Activated T-cell treated with anti-CD3 and anti-CD28 coated beads, Interleukin-2, amount 50 U/mL, for 48 hours (primary cell): Measurements from ENCODE around the gene NFIA.
"Not testable (repeated sequence)": the region's sequence is repeated elsewhere in the genome, so short reads cannot be mapped to it uniquely, and the experiment has no call there.

Source experiments
- DNase-seq, 2 experiments: peaks; one replicate each; pipeline ENCODE4 v3.0.0-alpha.2; 2020

Gene NFIA

GRCh38 chr1:61109158-61109557, 26.8 kb downstream of the NFIA start:
- no peak for DNase-seq

GRCh38 chr1:61109910-61110309, 27.5 kb downstream of the NFIA start:
- no peak for DNase-seq

- DNase-seq, result no peak
Measured at GRCh38 chr1:61110554-61110953, 28.2 kb downstream of the NFIA start.

GRCh38 chr1:61111084-61112004, 29.0 kb downstream of the NFIA start:
- no peak for DNase-seq

- DNase-seq, result no peak
Measured at GRCh38 chr1:61114178-61114870, 32.0 kb downstream of the NFIA start.

GRCh38 chr1:61115436-61115835, 33.1 kb downstream of the NFIA start:
- DNase-seq, result no peak

GRCh38 chr1:61116421-61116820, 34.1 kb downstream of the NFIA start:
- no peak for DNase-seq

GRCh38 chr1:61117283-61117682, 34.9 kb downstream of the NFIA start:
- no peak for DNase-seq

- no peak for DNase-seq
Measured at GRCh38 chr1:61119085-61119484, 36.7 kb downstream of the NFIA start.

GRCh38 chr1:61120246-61120840, 38.0 kb downstream of the NFIA start:
- DNase-seq, result no peak

GRCh38 chr1:61120998-61121397, 38.6 kb downstream of the NFIA start:
- no peak for DNase-seq

- no peak for DNase-seq
Measured at GRCh38 chr1:61121631-61122030, 39.3 kb downstream of the NFIA start.

- DNase-seq, result no peak
Measured at GRCh38 chr1:61122389-61122788, 40.0 kb downstream of the NFIA start.

- no peak for DNase-seq
Measured at GRCh38 chr1:61123326-61123725, 41.0 kb downstream of the NFIA start.

GRCh38 chr1:61124078-61124477, 41.7 kb downstream of the NFIA start:
- no peak for DNase-seq

GRCh38 chr1:61124696-61125095, 42.3 kb downstream of the NFIA start:
- no peak for DNase-seq

- DNase-seq, result no peak
Measured at GRCh38 chr1:61125263-61125662, 42.9 kb downstream of the NFIA start.

GRCh38 chr1:61125895-61126294, 43.5 kb downstream of the NFIA start:
- no peak for DNase-seq

- DNase-seq, result not testable (repeated sequence)
Measured at GRCh38 chr1:61126843-61127242, 44.5 kb downstream of the NFIA start.

GRCh38 chr1:61130338-61131000, 48.1 kb downstream of the NFIA start:
- no peak for DNase-seq

- DNase-seq, result no peak
Measured at GRCh38 chr1:61131248-61131647, 48.9 kb downstream of the NFIA start.

- no peak for DNase-seq
Measured at GRCh38 chr1:61131716-61132115, 49.4 kb downstream of the NFIA start.

- DNase-seq, result no peak
Measured at GRCh38 chr1:61132176-61132638, 49.8 kb downstream of the NFIA start.
